ELR (cell line): ENCODE data around the gene SCO2.
"Not testable (repeated sequence)": the region's sequence is repeated elsewhere in the genome, so short reads cannot be mapped to it uniquely, and the experiment has no call there.

ENCODE experiments used
- DNase-seq: peaks from one replicate; pipeline ENCODE4 v3.0.0-alpha.2; 2015; ENCODE audit warnings: low read depth

The SCO2 gene

GRCh38 chr22:50520184-50520583 is 5.2 kb downstream of the SCO2 start:
- DNase-seq, result not testable (repeated sequence)

GRCh38 chr22:50519151-50519550 is 6.2 kb downstream of the SCO2 start:
- DNase-seq, result no peak

DNA sequence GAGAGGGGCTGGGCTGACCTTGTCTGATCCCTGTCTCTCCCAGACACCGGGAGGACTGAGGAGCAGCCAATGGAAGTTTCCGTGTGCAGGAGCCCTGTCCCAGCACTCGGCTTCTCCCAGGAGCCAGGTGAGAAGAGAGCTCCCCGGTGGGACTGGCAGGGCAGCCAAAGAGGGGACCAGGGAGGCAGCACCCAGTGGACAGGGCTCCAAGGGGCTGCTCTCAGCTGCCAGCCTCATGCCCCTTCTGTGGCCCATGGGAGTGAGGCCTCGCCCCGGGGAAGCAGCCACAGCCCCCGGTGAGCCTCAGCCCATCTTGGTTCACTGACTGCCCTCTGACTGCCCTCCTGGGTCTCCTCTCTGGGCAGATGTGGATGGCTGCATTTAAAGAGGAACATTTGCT is 6.8 kb downstream of the SCO2 start:
- DNase-seq, result no peak

- DNase-seq, result no peak
These were observed 7.7 kb downstream of the SCO2 start for GRCh38 chr22:50517495-50518260.

GRCh38 chr22:50516891-50517290 is 8.5 kb downstream of the SCO2 start:
- no peak for DNase-seq

GRCh38 chr22:50516068-50516467 is 9.3 kb downstream of the SCO2 start:
- DNase-seq, result no peak

DNA sequence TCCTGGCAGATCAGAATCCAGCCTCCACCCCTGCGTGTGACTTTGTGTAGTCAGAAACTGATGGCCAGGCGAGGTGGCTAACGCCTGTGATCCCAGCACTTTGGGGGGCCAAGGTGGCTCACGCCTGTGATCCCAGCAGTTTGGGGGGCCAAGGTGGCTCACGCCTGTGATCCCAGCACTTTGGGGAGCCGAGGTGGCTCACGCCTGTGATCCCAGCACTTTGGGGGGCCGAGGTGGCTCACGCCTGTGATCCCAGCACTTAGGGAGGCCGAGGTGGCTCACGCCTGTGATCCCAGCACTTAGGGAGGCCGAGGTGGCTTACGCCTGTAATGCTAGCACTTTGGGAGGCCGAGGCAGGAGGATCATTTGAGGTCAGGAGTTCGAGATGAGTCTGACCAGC is 12.2 kb downstream of the SCO2 start:
- no peak for DNase-seq

DNA sequence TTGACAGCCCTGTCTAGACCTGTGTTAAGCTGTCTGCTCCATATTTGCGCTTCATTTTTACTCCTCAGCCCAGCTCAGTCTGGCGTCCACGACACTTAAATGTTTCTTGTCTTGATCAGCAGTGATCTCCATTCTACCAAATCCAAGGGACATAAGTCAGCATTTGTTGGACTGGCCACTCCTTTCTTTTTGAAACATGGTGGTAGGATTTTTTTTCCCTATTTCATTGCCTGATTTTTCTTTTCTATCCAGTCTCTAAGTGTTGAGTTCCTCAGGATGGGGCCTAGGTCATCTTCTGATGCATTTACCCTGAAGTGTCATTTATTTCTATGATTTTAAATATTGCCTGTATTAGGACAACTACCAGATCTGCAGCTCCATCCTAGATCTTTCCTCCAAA is 16.5 kb downstream of the SCO2 start:
- no peak for DNase-seq

- peak; percentile 98 for DNase-seq
These were observed 17.2 kb downstream of the SCO2 start, which contains the start of gene NCAPH2 for GRCh38 chr22:50507991-50508884. TSS of gene NCAPH2 (plus strand) at chr22:50508224. CDS start at chr22:50508338, 114 bp downstream.

GRCh38 chr22:50507421-50507990 is 17.9 kb downstream of the SCO2 start, which contains the start of gene LMF2:
TSS of gene LMF2 (minus strand) at chr22:50507702. CDS start at chr22:50507675, 27 bp downstream.
- peak; percentile 82 for DNase-seq

- DNase-seq, result peak; percentile 61
These were observed 18.6 kb downstream of the SCO2 start for GRCh38 chr22:50506611-50507420.

DNA sequence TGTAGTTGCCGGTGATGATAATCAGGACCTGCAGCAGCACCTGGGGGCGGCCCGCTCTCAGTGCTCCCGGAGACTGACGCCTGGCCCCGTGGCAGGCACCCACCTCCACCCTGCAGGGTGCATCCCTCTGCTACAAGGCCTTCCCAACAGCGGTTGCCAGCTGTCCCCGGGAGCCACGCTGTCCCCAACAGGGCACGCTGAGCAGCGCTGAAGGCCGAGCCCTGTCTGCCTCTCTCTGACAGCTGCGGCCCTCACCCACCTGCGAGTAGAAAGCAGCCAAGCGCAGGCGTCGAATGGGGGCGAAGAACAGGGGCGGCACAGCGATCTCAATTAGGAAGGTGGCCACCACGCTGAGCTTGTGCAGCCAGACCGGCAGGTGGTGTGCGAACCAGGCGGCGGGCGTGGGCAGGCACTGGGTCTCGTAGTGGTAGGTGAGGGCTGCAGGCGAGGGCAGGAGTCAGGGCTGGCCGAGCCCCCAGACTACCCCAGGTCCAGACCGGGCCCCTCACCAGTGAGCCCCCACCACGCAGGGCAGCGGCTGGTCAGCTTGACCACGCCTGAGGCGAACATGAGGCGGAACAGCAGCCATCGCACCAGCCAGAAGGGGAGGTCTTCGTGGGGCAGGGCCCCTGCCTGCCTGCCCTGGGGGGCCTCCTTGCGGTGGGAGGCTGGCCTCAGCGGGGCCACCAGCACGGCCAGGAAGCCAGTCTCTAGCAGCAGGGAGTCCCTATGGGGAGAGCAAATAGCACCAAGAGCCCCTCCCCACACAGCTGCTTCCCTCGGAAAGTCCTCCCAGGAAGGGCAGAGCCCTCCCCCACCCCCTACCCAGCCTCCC is 19.4 kb downstream of the SCO2 start:
- DNase-seq, result no peak

GRCh38 chr22:50505276-50505775 is 20.1 kb downstream of the SCO2 start:
- no peak for DNase-seq

- DNase-seq, result no peak
These were observed 20.8 kb downstream of the SCO2 start for GRCh38 chr22:50504369-50505211.

DNA sequence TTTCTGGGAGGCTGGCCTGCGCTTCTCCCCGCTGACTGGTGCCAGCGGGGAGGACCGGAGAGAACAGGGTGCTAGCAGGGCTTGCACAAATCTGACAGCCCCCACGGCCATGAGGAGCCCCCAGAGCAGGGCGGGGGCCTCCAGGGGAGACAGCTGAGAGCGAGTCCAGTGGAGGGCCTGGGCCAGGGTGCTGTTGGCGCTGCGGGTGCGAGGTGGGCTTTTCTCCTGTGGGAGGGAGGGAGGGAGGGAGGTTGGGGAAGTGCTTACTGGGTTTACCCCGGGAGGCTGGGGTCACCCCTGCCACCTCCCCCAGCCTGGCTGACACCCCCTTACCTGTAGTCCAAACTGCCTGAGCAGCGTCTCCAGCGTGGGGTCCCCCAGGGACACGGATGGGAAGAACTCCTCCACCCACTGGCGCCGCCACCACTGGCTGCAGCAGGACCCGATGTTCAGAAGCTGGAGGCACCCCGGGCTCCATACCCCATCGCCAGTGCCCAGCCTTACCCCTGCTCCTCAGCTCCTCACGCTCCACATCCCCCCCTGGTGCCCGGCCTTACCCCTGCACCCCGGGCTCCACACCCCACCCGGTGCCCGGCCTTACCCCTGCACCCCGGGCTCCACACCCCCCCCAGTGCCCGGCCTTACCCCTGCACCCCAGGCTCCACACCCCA is 21.8 kb downstream of the SCO2 start:
- DNase-seq, result no peak

DNA sequence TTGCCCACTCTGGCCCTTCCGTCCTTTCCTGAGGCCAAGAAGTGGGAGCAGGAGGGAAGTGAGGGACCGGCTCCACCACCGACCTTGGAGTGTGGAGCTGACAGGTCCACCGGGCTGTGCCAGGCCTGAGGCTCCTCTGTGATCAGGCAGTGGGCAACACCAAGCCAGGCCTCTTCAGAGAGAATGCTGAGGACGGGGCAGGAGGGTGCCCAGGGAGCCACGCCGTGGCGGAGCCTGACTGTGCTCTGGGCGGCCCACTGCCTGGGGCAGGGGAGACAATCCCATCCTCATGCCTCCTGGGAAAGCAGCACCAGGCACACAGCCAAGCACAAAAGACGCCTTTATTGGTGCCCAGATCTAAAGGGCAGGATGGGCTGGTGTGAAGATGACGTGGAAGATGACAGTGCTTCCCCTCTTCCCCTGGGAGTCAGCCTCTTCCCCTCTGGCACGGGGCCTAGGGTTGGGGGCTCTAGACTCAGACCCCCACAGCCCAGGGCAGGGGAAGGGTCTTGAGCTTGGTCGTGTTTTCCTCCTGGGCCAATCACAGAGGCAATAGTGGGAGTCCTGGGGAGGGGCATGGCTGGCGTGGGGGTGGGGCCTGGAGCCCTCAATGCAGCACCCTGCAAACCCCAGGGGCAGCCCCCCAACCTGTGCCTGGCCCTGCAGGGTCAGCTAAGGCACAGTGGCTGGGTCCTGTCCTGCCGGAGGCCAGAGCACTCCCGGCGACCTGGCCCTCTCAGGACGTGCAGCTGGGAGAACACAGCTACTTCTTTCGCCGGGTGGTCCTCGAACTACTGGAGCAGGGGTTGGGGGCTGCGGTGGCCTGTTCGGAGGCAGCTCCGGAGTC is 22.5 kb downstream of the SCO2 start:
- DNase-seq, result no peak

DNA sequence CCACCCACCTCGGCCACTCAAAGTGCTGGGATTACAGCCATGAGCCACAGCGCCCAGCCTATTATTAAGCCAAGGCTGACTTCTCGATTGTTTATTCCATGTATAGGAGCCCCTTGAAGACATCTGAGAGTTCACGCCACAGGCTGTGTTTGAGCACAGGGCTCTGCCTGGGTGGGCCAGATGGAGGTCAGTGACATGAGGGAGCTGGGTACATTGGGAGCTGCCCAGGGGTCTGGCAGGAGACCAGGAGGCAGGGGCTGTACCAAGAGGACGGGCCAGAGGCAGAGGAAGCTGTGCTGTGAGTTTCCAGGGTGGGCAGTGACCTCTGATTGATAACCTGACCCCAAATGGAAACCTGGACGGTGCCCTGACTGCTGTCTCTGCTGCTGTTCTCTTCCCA is 23.3 kb downstream of the SCO2 start:
- no peak for DNase-seq

DNA sequence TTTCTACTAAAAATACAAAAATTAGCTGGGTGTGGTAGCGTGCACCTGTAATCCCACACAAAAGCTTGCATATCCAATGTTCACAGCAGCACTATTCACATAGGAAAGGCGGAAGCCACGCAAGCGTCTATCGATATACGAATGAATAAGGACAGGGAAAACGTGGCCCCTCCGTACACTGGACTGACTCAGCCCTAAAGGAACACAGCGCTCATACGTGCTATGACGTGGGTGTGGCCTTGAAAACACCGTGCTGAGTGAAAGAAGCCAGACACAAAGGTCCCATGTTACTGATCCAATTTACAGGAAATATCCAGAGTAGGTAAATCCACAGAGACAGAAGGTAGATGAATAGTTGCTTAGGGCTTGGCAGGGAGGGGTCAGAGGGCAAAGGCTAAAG is 24.9 kb downstream of the SCO2 start:
- no peak for DNase-seq
